Fibroblast of mammary gland (primary cell): ENCODE data around the gene ADGRL4.
"Not testable (repeated sequence)": the region's sequence is repeated elsewhere in the genome, so short reads cannot be mapped to it uniquely, and the experiment has no call there.

Experiments used
- DNase-seq: peaks from one replicate; pipeline ENCODE4 v3.0.0-alpha.2; 2010; ENCODE audit warnings: low read depth
- H3K4me3 ChIP-seq: 2 replicates; pipeline ENCODE4 v1.5.1; 2011; ENCODE audit warnings: low read depth, mild to moderate bottlenecking, low read length, moderate library complexity; ENCODE audit not compliant: control insufficient read depth
- CTCF ChIP-seq: conservative IDR thresholded peaks from 2 replicates; pipeline ENCODE4 v1.5.1; 2011; ENCODE audit warnings: low read depth, low read length, inconsistent platforms; ENCODE audit not compliant: control insufficient read depth, insufficient read depth

The ADGRL4 gene

DNA sequence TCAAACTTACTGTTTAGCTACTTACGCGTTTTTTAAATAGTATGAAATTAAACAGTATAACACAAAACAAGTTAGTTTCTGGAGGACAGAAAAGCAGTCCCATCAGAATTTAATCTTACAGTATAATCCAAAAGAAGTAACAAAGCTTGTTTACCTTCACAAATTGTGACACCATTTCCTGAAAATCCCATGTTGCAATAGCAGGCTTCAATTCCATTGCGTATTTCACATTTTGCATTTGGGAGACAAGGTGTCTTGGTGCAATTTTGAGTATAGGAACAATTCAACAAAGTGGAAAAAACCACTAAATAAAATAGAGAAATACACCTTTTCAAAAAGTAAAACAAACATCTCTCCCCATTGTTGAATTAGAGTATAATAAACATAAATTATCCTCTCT lies 1.6 kb downstream of the ADGRL4 start:
- no peak for TF ChIP-seq CTCF
- H3K4me3 ChIP-seq = no peak overlapping the region
- peak; percentile 6 for DNase-seq

- no peak for DNase-seq
- TF ChIP-seq CTCF = no peak
- no peak overlapping the region for H3K4me3 ChIP-seq
These were observed 9.7 kb downstream of the ADGRL4 start for GRCh38 chr1:78996791-78997190.

GRCh38 chr1:78987042-78987441 lies 19.5 kb downstream of the ADGRL4 start:
- H3K4me3 ChIP-seq = no peak overlapping the region
- no peak for TF ChIP-seq CTCF
- no peak for DNase-seq

DNA sequence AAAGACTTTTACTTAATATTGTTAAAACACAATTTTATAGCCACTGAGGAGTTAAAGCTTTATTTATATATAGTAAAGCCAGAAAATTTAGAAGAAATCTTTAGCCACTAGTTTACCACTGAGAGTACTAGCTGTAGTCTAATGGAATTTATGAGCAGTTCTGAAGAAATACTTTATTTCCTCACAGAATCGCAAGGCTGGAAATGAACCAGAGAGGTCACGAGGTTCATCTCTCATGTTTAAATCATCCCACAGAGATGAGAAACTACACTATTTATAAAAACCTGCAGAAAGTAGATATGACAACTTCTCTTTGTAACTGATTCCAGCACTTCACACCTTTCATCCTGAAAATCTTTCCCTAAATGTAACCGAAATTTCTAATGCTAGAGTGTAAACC lies 26.0 kb downstream of the ADGRL4 start:
- H3K4me3 ChIP-seq = no peak overlapping the region

GRCh38 chr1:78972723-78973122 lies 33.8 kb downstream of the ADGRL4 start:
- no peak for DNase-seq
- no peak for TF ChIP-seq CTCF
- no peak overlapping the region for H3K4me3 ChIP-seq

More for the DNA sequence above, 26.0 kb downstream of the ADGRL4 start:
- peak; percentile 11 for DNase-seq
- TF ChIP-seq CTCF = no peak

GRCh38 chr1:78967091-78967490 lies 39.4 kb downstream of the ADGRL4 start:
- H3K4me3 ChIP-seq, DNase-seq: not testable (repeated sequence)

- no peak overlapping the region for H3K4me3 ChIP-seq
- no peak for DNase-seq
- no peak for TF ChIP-seq CTCF
These were observed 47.8 kb downstream of the ADGRL4 start for GRCh38 chr1:78958711-78959110.
